WTC11 (cell line): ENCODE results near the gene PIGK. TPM values are rescaled to one million over a fixed set of nuclear protein-coding genes. Genes with fewer than 3 reads are reported as not detected.

Experiments used
- ATAC-seq: fragments of 200-7000 bp; cut with Tn5 transposase; 2 replicates; pipeline ENCODE4 v1.10.0; 2021; ENCODE audit warnings: mild to moderate bottlenecking, moderate library complexity
- CTCF ChIA-PET: fragments of 300-600 bp; sonication (Branson Sonifier 250); formaldehyde crosslinking; loops from one replicate; lab custom pipeline; 2021; ENCODE audit warnings: antibody characterized with exemption; lab: Charles Lee
- POLR2A ChIA-PET: fragments of 350-600 bp; sonication (Branson Sonifier 250); formaldehyde crosslinking; loops from one replicate; lab custom pipeline; 2021; ENCODE audit warnings: antibody characterized with exemption; lab: Charles Lee
- DNase-seq: peaks from one replicate; pipeline ENCODE4 v3.0.0; 2021; ENCODE audit warnings: low spot score
- H3K27ac Mint-ChIP-seq: 2 replicates; pipeline ENCODE4 v1.8.0; 2021; ENCODE audit warnings: mixed read lengths
- H3K27me3 Mint-ChIP-seq: 2 replicates; pipeline ENCODE4 v1.8.0; 2021; ENCODE audit warnings: low read depth, mild to moderate bottlenecking, moderate library complexity, mixed read lengths
- H3K36me3 Mint-ChIP-seq: 2 replicates; pipeline ENCODE4 v1.8.0; 2021; ENCODE audit warnings: mixed read lengths
- H3K4me1 Mint-ChIP-seq: 2 replicates; pipeline ENCODE4 v1.8.0; 2022; ENCODE audit warnings: mixed read lengths
- H3K4me3 Mint-ChIP-seq: 2 replicates; pipeline ENCODE4 v1.8.0; 2021; ENCODE audit warnings: mild to moderate bottlenecking, moderate library complexity, mixed read lengths
- H3K9me3 Mint-ChIP-seq: 2 replicates; pipeline ENCODE4 v1.8.0; 2021; ENCODE audit warnings: mixed read lengths
- CREB1 ChIP-seq: sonication (generic); formaldehyde crosslinking; IDR thresholded peaks from 2 replicates; pipeline ENCODE4 v1.8.0; 2023; ENCODE audit warnings: mild to moderate bottlenecking, missing genetic modification reagents
- CREM ChIP-seq: sonication (generic); formaldehyde crosslinking; IDR thresholded peaks from 2 replicates; pipeline ENCODE4 v1.8.1; 2022; ENCODE audit warnings: mild to moderate bottlenecking, missing genetic modification reagents, moderate library complexity
- CTCF ChIP-seq: fragments of 200-600 bp; IDR thresholded peaks from 2 replicates; pipeline ENCODE4 v1.8.0; 2022; ENCODE audit warnings: antibody characterized with exemption
- ELF4 ChIP-seq: sonication (generic); formaldehyde crosslinking; IDR thresholded peaks from 2 replicates; pipeline ENCODE4 v1.8.1; 2022; ENCODE audit warnings: low read depth, mild to moderate bottlenecking, moderate library complexity, missing genetic modification reagents
- EMX1 ChIP-seq: fragments of 250-450 bp; sonication (Bioruptor Pico); IDR thresholded peaks from 2 replicates; pipeline ENCODE4 v1.8.0; 2021; ENCODE audit warnings: mild to moderate bottlenecking
- HMGXB4 ChIP-seq: sonication (generic); formaldehyde crosslinking; IDR thresholded peaks from 2 replicates; pipeline ENCODE4 v1.8.1; 2023; ENCODE audit warnings: mild to moderate bottlenecking, moderate library complexity, missing genetic modification reagents
- IRF2 ChIP-seq: sonication (generic); formaldehyde crosslinking; IDR thresholded peaks from 2 replicates; pipeline ENCODE4 v1.8.0; 2022; ENCODE audit warnings: low read depth, missing genetic modification reagents, borderline replicate concordance
- MAX ChIP-seq: sonication (generic); formaldehyde crosslinking; IDR thresholded peaks from 2 replicates; pipeline ENCODE4 v1.8.0; 2022; ENCODE audit warnings: mild to moderate bottlenecking, missing genetic modification reagents
- MXD4 ChIP-seq: fragments of 250-450 bp; sonication (Bioruptor Pico); IDR thresholded peaks from 2 replicates; pipeline ENCODE4 v1.8.0; 2021; ENCODE audit warnings: mild to moderate bottlenecking, moderate library complexity, borderline replicate concordance
- NR3C1 ChIP-seq: sonication (generic); formaldehyde crosslinking; conservative IDR thresholded peaks from 2 replicates; pipeline ENCODE4 v1.8.1; 2023; ENCODE audit warnings: low read depth, mild to moderate bottlenecking, missing genetic modification reagents
- TP53 ChIP-seq: sonication (generic); formaldehyde crosslinking; IDR thresholded peaks from 2 replicates; pipeline ENCODE4 v1.8.1; 2023; ENCODE audit warnings: mild to moderate bottlenecking, missing genetic modification reagents
- ZNF121 ChIP-seq: sonication (generic); formaldehyde crosslinking; IDR thresholded peaks from 2 replicates; pipeline ENCODE4 v1.8.0; 2023; ENCODE audit warnings: missing genetic modification reagents
- ZNF232 ChIP-seq: sonication (generic); formaldehyde crosslinking; IDR thresholded peaks from 2 replicates; pipeline ENCODE4 v1.8.0; 2022; ENCODE audit warnings: mild to moderate bottlenecking, missing genetic modification reagents
- ZNF416 ChIP-seq: fragments of 250-450 bp; sonication (Bioruptor Pico); IDR thresholded peaks from 2 replicates; pipeline ENCODE4 v1.9.0; 2021; ENCODE audit warnings: mild to moderate bottlenecking, inconsistent platforms
- ZNF425 ChIP-seq: fragments of 250-450 bp; sonication (Bioruptor Pico); conservative IDR thresholded peaks from 2 replicates; pipeline ENCODE4 v1.9.0; 2021; ENCODE audit warnings: mild to moderate bottlenecking
- total RNA-seq: library from RNA; stranded (reverse); gene quantifications from 3 replicates; pipeline ENCODE4 v1.2.3, GENCODE V29; 2021
- TF ChIP-seq, protein P1 (sequence below): sonication (generic); formaldehyde crosslinking; IDR thresholded peaks from 2 replicates; pipeline ENCODE4 v1.8.1; 2023; ENCODE audit warnings: mild to moderate bottlenecking, missing genetic modification reagents
- TF ChIP-seq, protein P2 (sequence below): fragments of 250-450 bp; sonication (Bioruptor Pico); IDR thresholded peaks from 2 replicates; pipeline ENCODE4 v1.9.0; 2021; ENCODE audit warnings: mild to moderate bottlenecking, borderline replicate concordance

PIGK gene
- total RNA-seq, 1 experiment from 2014 or later: 20.5 TPM

DNA sequence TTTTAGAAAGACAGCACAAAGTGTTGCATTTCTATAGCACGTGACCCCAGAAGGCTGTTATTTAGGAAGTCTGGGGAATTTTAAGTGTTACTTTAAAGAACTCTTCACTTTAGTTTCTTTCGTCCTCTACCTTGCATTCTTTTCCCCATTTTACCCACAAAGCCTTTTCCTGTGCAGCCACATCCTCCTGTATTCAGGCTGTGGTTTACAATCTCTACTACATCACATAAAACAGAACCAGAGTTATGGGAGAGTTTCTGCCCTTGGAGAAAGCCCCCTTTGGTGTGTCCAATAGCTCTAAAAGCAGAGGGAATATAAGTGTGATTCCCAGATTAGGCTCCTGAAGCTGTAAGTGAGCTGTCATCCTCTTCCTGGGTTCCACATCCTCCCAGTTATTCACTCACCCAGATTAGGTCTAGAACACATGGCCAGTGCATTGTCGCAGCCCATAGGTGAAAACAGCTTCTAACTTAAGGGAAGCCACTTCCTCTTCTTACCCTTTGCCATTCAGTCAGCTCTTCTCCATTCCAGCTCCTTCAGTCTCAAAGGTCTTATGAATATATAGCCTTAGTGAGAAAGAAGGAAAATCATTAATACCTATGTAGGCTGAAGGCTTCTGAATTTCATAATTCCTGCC is 171.1 kb downstream of the PIGK start:
- H3K4me1 Mint-ChIP-seq: peaks cover 3% of the 10 kb centered on the region; the same call in 1 of the 2 replicates
- H3K27ac Mint-ChIP-seq: no peak overlapping the region

DNA sequence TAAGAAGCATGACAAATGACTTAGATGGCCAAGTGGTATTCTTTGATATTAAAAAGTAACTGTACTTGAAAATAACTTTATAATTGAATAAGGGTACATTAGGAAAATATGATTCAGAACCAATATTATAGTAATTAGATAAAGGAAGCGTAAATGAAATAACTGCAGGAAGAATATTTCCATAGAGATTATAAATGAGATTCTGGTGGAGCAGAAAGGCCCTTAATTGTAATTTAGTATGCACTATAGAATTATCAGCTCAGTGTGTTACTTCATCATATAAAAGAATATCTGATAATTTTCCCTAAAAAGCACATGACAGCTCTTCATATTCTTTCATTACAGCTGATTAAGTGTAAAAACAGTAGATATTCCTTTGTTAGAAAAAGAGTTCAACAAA is 171.7 kb downstream of the PIGK start:
- Mint-ChIP-seq H3K4me3 (no peak overlapping the region), H3K27ac (no peak overlapping the region), H3K9me3 (no peaks in the 10 kb centered on the region), H3K27me3 (no peaks in the 10 kb centered on the region), H3K4me1 (peaks cover 3% of the 10 kb centered on the region; the same call in 1 of the 2 replicates), H3K36me3 (no peaks in the 10 kb centered on the region)
- ATAC-seq (no peak), DNase-seq (no peak)
- CTCF ChIA-PET: interaction anchor here (0.5 kb wide), 1 partner anchor 129 kb away, joined by 4 read pairs; no protein-coding TSS in a partner anchor
- POLR2A ChIA-PET: no interaction called here
- no peak for TF ChIP-seq ZNF121

More for the DNA sequence above, 171.1 kb downstream of the PIGK start:
- Mint-ChIP-seq H3K27me3 (no peaks in the 10 kb centered on the region), H3K9me3 (no peaks in the 10 kb centered on the region), H3K36me3 (no peaks in the 10 kb centered on the region)
- ATAC-seq: no peak
- POLR2A ChIA-PET: no interaction called here
- no peak for DNase-seq
- no peak for TF ChIP-seq EMX1
- no peak for TF ChIP-seq ELF4 (CRISPR knock-in tag)
- no peak for TF ChIP-seq TP53 (CRISPR knock-in tag)
- no peak for TF ChIP-seq IRF2
- TF ChIP-seq CREM (CRISPR knock-in tag): no peak
- TF ChIP-seq HMGXB4 (CRISPR knock-in tag): no peak
- TF ChIP-seq NR3C1 (CRISPR knock-in tag): no peak
- no peak for TF ChIP-seq ZNF425 (CRISPR knock-in tag)
- TF ChIP-seq ZNF121: no peak
- TF ChIP-seq ZNF232 (CRISPR knock-in tag): no peak
- TF ChIP-seq ZNF416 (CRISPR knock-in tag): no peak
- no peak for TF ChIP-seq MAX (CRISPR knock-in tag)
- TF ChIP-seq, all 79 proteins: peak for 0
- CTCF ChIA-PET: no interaction called here
- H3K4me3 Mint-ChIP-seq: no peak overlapping the region

DNA sequence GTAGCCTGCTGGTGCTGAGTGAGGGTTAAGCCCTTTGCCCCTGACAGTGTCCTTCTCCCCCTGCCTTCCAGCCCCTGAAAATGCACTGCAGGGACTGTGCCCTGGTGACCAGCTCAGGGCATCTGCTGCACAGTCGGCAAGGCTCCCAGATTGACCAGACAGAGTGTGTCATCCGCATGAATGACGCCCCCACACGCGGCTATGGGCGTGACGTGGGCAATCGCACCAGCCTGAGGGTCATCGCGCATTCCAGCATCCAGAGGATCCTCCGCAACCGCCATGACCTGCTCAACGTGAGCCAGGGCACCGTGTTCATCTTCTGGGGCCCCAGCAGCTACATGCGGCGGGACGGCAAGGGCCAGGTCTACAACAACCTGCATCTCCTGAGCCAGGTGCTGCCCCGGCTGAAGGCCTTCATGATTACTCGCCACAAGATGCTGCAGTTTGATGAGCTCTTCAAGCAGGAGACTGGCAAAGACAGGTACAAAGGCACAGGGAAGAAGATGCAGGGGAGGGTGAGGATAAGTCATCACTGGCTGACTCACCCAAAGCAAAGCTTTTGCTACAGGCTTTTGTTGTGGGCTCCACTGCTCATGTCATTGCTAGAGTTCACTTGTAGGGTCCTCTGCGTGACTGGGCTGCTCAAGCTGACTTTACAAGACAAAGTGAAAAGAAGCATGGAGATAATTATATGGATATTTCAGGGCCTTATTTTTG is 174.9 kb downstream of the PIGK start:
- Mint-ChIP-seq H3K4me1 (peaks cover 3% of the 10 kb centered on the region; the same call in 1 of the 2 replicates), H3K4me3 (no peak overlapping the region), H3K36me3 (no peaks in the 10 kb centered on the region)
- no peak for TF ChIP-seq CREB1 (CRISPR knock-in tag)
- TF ChIP-seq, all 79 proteins: peak for 0
- no peak overlapping the region for H3K27ac Mint-ChIP-seq
- no peaks in the 10 kb centered on the region for H3K9me3 Mint-ChIP-seq
- POLR2A ChIA-PET: no interaction called here
- H3K27me3 Mint-ChIP-seq: no peaks in the 10 kb centered on the region
- no peak for DNase-seq
- CTCF ChIA-PET: no interaction called here
- ATAC-seq: no peak

GRCh38 chr1:77040826-77041225 is 178.4 kb downstream of the PIGK start:
- POLR2A ChIA-PET: no interaction called here
- TF ChIP-seq, protein P1, sequence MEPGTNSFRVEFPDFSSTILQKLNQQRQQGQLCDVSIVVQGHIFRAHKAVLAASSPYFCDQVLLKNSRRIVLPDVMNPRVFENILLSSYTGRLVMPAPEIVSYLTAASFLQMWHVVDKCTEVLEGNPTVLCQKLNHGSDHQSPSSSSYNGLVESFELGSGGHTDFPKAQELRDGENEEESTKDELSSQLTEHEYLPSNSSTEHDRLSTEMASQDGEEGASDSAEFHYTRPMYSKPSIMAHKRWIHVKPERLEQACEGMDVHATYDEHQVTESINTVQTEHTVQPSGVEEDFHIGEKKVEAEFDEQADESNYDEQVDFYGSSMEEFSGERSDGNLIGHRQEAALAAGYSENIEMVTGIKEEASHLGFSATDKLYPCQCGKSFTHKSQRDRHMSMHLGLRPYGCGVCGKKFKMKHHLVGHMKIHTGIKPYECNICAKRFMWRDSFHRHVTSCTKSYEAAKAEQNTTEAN (CRISPR knock-in tag): no peak
- TF ChIP-seq, protein P2, sequence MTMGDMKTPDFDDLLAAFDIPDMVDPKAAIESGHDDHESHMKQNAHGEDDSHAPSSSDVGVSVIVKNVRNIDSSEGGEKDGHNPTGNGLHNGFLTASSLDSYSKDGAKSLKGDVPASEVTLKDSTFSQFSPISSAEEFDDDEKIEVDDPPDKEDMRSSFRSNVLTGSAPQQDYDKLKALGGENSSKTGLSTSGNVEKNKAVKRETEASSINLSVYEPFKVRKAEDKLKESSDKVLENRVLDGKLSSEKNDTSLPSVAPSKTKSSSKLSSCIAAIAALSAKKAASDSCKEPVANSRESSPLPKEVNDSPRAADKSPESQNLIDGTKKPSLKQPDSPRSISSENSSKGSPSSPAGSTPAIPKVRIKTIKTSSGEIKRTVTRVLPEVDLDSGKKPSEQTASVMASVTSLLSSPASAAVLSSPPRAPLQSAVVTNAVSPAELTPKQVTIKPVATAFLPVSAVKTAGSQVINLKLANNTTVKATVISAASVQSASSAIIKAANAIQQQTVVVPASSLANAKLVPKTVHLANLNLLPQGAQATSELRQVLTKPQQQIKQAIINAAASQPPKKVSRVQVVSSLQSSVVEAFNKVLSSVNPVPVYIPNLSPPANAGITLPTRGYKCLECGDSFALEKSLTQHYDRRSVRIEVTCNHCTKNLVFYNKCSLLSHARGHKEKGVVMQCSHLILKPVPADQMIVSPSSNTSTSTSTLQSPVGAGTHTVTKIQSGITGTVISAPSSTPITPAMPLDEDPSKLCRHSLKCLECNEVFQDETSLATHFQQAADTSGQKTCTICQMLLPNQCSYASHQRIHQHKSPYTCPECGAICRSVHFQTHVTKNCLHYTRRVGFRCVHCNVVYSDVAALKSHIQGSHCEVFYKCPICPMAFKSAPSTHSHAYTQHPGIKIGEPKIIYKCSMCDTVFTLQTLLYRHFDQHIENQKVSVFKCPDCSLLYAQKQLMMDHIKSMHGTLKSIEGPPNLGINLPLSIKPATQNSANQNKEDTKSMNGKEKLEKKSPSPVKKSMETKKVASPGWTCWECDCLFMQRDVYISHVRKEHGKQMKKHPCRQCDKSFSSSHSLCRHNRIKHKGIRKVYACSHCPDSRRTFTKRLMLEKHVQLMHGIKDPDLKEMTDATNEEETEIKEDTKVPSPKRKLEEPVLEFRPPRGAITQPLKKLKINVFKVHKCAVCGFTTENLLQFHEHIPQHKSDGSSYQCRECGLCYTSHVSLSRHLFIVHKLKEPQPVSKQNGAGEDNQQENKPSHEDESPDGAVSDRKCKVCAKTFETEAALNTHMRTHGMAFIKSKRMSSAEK (CRISPR knock-in tag): no peak
- TF ChIP-seq CTCF (no peak), MXD4 (CRISPR knock-in tag) (no peak)

More at GRCh38 chr1:77040826-77041225, 178.4 kb downstream of the PIGK start:
- ATAC-seq (no peak), DNase-seq (no peak)
- Mint-ChIP-seq H3K36me3 (peaks cover 4% of the 10 kb centered on the region; the same call in 1 of the 2 replicates), H3K4me3 (no peak overlapping the region), H3K27ac (no peak overlapping the region), H3K4me1 (no peaks in the 10 kb centered on the region), H3K9me3 (peaks cover 7% of the 10 kb centered on the region), H3K27me3 (no peaks in the 10 kb centered on the region)
- CTCF ChIA-PET: no interaction called here
